Vagina (tissue), 2 donors: Measurements from ENCODE around the gene ATP7B. TPM values are rescaled to one million over a fixed set of nuclear protein-coding genes. Genes with fewer than 3 reads are reported as not detected.

Experiments used
- DNase-seq, 2 donors: peaks; one replicate each; pipeline ENCODE4 v3.0.0-alpha.2; 2017; ENCODE audit errors: extremely low spot score in 2 of 2
- H3K27ac ChIP-seq: fragments of 200-600 bp; sonication (generic); one replicate; pipeline ENCODE4 v1.5.1; 2019
- H3K27me3 ChIP-seq: fragments of 200-600 bp; sonication (generic); one replicate; pipeline ENCODE4 v1.5.1; 2019
- H3K36me3 ChIP-seq, 2 donors: fragments of 200-600 bp; sonication (generic); one replicate each; pipeline ENCODE4 v1.5.1; 2017 to 2019
- H3K4me1 ChIP-seq: fragments of 200-600 bp; sonication (generic); one replicate; pipeline ENCODE4 v1.5.1; 2019
- H3K4me3 ChIP-seq, 2 donors: fragments of 200-600 bp; sonication (generic); 1 replicate in 1 of 2; 2 replicates in 1 of 2; pipeline ENCODE4 v1.5.1; 2016 to 2019
- H3K9me3 ChIP-seq: fragments of 200-600 bp; sonication (generic); one replicate; pipeline ENCODE4 v1.5.1; 2019
- CTCF ChIP-seq, 3 experiments: fragments of 450-650 bp in 2 of 3; fragments of 200-600 bp in 1 of 3; sonication (generic) in 1 of 3; IDR thresholded peaks; one replicate each; pipeline ENCODE4 v1.5.1; 2017 to 2019; ENCODE audit warnings: antibody characterized with exemption in 3 of 3, mild to moderate bottlenecking in 2 of 3, moderate library complexity in 2 of 3
- POLR2A ChIP-seq, 2 donors: fragments of 450-650 bp; IDR thresholded peaks; one replicate each; pipeline ENCODE4 v1.6.1; 2017; ENCODE audit warnings: antibody characterized with exemption in 2 of 2, mild to moderate bottlenecking in 2 of 2, moderate library complexity in 2 of 2
- POLR2AphosphoS5 ChIP-seq, 2 donors: sonication (generic); formaldehyde crosslinking; IDR thresholded peaks; one replicate each; pipeline ENCODE4 v1.9.0; 2017; ENCODE audit warnings: antibody characterized with exemption in 2 of 2, mild to moderate bottlenecking in 2 of 2, low read depth in 1 of 2; ENCODE audit not compliant: insufficient read depth in 1 of 2
- intact Hi-C: fragments of 100-400 bp; cut with DNase I; formaldehyde crosslinking; loops from one replicate; pipeline ENCODE4 v1.15.1; 2023
- total RNA-seq: library from RNA; depleted of rRNA; stranded (reverse); fragments of >200 nt; gene quantifications from one replicate; pipeline ENCODE4 v1.2.3, GENCODE V29; 2016

Gene ATP7B
- total RNA-seq, 1 donor from 2014 or later, result 2.5 TPM

DNA sequence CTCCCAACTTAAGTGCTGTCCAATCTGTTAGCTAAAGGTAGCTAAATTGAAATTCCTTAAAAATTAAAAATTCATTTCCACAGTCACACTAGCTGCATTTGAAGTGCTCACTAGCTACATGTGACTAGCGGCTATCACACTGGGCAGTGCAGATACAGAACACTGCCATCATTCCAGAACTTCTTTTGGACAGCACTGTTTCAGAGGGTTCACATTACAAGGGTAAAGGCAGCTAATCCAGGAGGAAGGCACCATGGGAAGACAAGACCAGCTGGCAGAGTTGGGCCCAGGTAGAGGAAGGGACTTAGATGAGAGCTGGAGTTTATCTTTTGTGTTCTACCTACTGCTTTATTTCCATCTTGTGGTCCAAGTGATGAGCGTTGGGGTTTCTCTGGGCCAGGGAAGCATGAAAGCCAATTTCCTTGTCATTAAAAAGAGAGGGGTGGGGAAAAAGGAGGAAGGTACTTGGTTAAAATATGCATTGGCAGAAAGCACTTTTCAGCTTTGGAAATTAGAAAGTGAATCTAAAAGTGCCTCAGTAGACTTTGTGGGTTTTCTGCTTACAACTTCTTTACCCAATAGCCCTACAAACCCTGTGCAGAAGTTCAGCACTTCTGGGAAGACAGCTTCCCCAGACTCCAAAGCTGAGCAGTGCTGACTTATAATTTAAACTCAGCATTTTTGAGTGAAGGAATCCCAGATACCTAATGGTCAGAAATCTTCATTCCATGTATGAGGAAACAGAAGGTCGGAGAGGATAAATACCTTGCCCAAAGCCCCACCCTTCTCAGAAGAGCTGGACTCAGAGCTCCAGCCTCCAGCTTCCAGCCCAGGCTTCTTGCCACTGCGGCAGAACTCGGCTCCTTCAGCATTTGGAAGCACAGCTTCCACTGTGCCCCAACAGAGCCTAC, 49.5 kb downstream of the ATP7B start:
- DNase-seq, result no peak
- H3K4me3 ChIP-seq, result no peak overlapping the region
- no peaks in the 10 kb centered on the region for H3K9me3 ChIP-seq
- intact Hi-C loops, result no loop called here
- H3K36me3 ChIP-seq, result no peaks in the 10 kb centered on the region
- no peaks in the 10 kb centered on the region for H3K27me3 ChIP-seq
- TF ChIP-seq POLR2A (IDR thresholded peaks at IDR 0.05) (no peak), CTCF (IDR thresholded peaks at IDR 0.05) (no peak), POLR2AphosphoS5 (IDR thresholded peaks at IDR 0.05; ENCODE audit: insufficient read depth in 1 of 2, low read depth in 1 of 2) (no peak)
- H3K4me1 ChIP-seq, result no peaks in the 10 kb centered on the region
- no peak overlapping the region for H3K27ac ChIP-seq

DNA sequence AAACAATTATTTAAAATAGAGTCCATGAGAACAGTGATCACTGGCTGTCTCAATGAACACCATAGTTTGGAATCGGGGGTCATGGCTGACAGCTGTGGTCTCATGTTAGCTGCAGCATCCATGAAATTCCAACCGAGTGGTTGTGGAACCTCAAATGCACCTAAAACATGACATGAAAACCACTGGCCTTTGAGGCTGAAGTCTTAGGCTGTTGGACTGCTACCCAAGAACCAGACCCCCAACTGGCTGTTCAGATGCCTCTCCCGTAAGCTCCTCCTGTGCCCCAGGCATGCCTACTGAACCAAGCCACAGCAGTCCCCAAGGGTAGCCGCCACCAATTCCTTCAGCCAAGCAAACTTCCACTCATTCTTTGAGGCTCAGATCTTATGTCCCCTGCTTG, 50.5 kb downstream of the ATP7B start:
- no peak overlapping the region for H3K27ac ChIP-seq
- TF ChIP-seq POLR2A (IDR thresholded peaks at IDR 0.05), result no peak
- no peak for TF ChIP-seq CTCF (IDR thresholded peaks at IDR 0.05)
- TF ChIP-seq POLR2AphosphoS5 (IDR thresholded peaks at IDR 0.05; ENCODE audit: insufficient read depth in 1 of 2, low read depth in 1 of 2), result no peak
- no peak overlapping the region for H3K4me3 ChIP-seq
- peak in 1 of 2 donors; percentile 64 for DNase-seq
- no peaks in the 10 kb centered on the region for H3K36me3 ChIP-seq
- intact Hi-C loops, result no loop called here
- no peaks in the 10 kb centered on the region for H3K4me1 ChIP-seq
- no peaks in the 10 kb centered on the region for H3K9me3 ChIP-seq
- H3K27me3 ChIP-seq, result no peaks in the 10 kb centered on the region

GRCh38 chr13:51959773-51960172, 51.5 kb downstream of the ATP7B start:
- no peaks in the 10 kb centered on the region for H3K9me3 ChIP-seq

DNA sequence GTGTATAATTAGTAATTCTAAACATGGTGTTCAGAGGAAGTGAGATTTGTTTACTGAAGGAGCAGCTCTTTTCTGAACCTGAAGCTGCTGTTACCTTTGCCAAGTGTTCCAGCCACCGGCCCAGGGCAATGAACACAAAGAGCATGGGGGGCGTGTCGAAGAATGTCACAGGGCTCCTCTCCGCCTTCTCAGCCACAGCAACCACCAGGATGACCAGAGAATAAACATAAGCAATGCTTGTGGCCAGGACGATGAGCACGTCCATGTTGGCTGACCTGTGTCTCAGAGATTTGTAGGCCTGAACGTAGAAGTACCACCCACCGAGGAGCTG, 53.1 kb downstream of the ATP7B start:
- intact Hi-C loops, result no loop called here
- no peak for TF ChIP-seq CTCF (IDR thresholded peaks at IDR 0.05)
- no peak for TF ChIP-seq POLR2AphosphoS5 (IDR thresholded peaks at IDR 0.05; ENCODE audit: insufficient read depth in 1 of 2, low read depth in 1 of 2)
- Histone ChIP-seq H3K4me3 (no peak overlapping the region), H3K9me3 (no peaks in the 10 kb centered on the region), H3K4me1 (no peaks in the 10 kb centered on the region), H3K36me3 (no peaks in the 10 kb centered on the region), H3K27ac (no peak overlapping the region), H3K27me3 (no peaks in the 10 kb centered on the region)
- DNase-seq, result no peak

More at GRCh38 chr13:51959773-51960172, 51.5 kb downstream of the ATP7B start:
- Histone ChIP-seq H3K4me3 (no peak overlapping the region), H3K4me1 (no peaks in the 10 kb centered on the region), H3K36me3 (no peaks in the 10 kb centered on the region), H3K27me3 (no peaks in the 10 kb centered on the region), H3K27ac (no peak overlapping the region)
- no peak for TF ChIP-seq POLR2AphosphoS5 (IDR thresholded peaks at IDR 0.05; ENCODE audit: insufficient read depth in 1 of 2, low read depth in 1 of 2)
- TF ChIP-seq CTCF (IDR thresholded peaks at IDR 0.05), result no peak
- no peak for TF ChIP-seq POLR2A (IDR thresholded peaks at IDR 0.05)
- DNase-seq, result no peak
- intact Hi-C loops, result no loop called here
